GM12892 (cell line): ENCODE data around the gene CIAO2B.
"Not testable (repeated sequence)": the region's sequence is repeated elsewhere in the genome, so short reads cannot be mapped to it uniquely, and the experiment has no call there.

Experiments
- DNase-seq: peaks from one replicate; pipeline ENCODE4 v3.0.0; 2011; ENCODE audit not compliant: insufficient read length
- FAIRE-seq: peaks from 2 replicates; lab custom pipeline; 2011; peaks lifted over from hg19 to GRCh38; lab: Jason Lieb, UNC
- POLR2A ChIP-seq: IDR thresholded peaks from 2 replicates; pipeline ENCODE4 v1.6.1; 2011; ENCODE audit warnings: low read depth, low read length, control low read depth
- POLR2AphosphoS5 ChIP-seq: IDR thresholded peaks from 2 replicates; pipeline ENCODE4 v1.6.1; 2011; ENCODE audit warnings: low read depth, low read length, control low read depth
- TAF1 ChIP-seq: IDR thresholded peaks from 2 replicates; pipeline ENCODE4 v1.6.1; 2011; ENCODE audit warnings: low read depth, mild to moderate bottlenecking, control low read depth, low read length, borderline replicate concordance

Gene CIAO2B

GRCh38 chr16:66943426-66944053 is 9.3 kb upstream of the CIAO2B start:
- FAIRE-seq: no peak
- no peak for TF ChIP-seq POLR2A
- TF ChIP-seq POLR2AphosphoS5: no peak
- TF ChIP-seq TAF1: no peak
- no peak for DNase-seq

- TF ChIP-seq POLR2A (no peak), TAF1 (no peak), POLR2AphosphoS5 (no peak)
- FAIRE-seq: no peak
- DNase-seq: no peak
Measured at GRCh38 chr16:66942981-66943380, 8.8 kb upstream of the CIAO2B start.

- FAIRE-seq: no peak
- no peak for TF ChIP-seq POLR2A
- TF ChIP-seq TAF1: no peak
- no peak for TF ChIP-seq POLR2AphosphoS5
- no peak for DNase-seq
Measured at GRCh38 chr16:66940236-66940635, 6.0 kb upstream of the CIAO2B start.

DNA sequence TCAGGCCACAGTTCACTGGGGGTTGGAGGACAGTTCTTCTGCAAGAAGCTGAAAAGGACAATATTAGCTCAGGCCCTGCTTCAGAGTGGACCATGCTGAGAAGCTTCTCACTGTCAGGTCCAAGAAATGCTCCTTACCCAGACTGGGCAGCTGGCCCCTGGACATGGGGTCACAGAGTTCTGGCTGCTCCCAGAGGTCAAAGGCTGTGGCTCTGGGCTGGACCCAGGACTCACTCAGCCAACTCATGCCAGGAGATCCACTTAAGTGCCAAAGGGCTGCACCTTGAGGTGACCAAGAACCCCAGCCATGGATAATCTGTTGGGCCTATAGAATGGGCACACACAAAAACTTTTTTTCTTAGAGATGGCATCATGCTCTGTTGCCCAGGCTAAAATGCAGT is 5.2 kb upstream of the CIAO2B start:
- DNase-seq (no peak), FAIRE-seq (no peak)

GRCh38 chr16:66937725-66938337 is 3.6 kb upstream of the CIAO2B start:
- DNase-seq (no peak), FAIRE-seq (no peak)
- TF ChIP-seq POLR2AphosphoS5 (no peak), POLR2A (no peak), TAF1 (no peak)

More for the DNA sequence above, 5.2 kb upstream of the CIAO2B start:
- no peak for TF ChIP-seq TAF1
- TF ChIP-seq POLR2A: no peak
- TF ChIP-seq POLR2AphosphoS5: no peak

GRCh38 chr16:66936889-66937554 is 2.8 kb upstream of the CIAO2B start:
- FAIRE-seq (no peak), DNase-seq (peak; percentile 10)
- TF ChIP-seq TAF1 (no peak), POLR2AphosphoS5 (no peak), POLR2A (no peak)

DNA sequence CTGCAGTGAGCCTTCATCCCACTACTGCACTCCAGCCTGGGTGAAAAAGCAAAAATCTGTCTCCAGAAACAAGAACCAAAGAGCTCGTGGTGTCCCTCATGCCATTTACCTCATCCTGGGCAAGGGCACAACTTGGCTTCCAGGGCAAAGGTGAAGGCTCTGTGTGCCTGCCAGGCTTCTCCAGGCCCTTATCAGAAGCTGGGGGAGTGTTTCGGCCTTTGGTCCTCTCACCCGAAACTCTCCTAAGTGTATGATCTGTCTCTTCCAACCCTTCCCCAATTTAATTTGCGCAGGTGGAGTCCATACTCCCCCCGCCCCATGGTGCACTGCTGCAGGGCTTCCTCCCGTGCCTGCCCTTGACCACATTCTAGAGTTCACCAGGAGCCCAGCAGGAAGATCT is 2.3 kb upstream of the CIAO2B start:
- DNase-seq (peak; percentile 5), FAIRE-seq (no peak)
- no peak for TF ChIP-seq TAF1
- TF ChIP-seq POLR2A: no peak
- no peak for TF ChIP-seq POLR2AphosphoS5

GRCh38 chr16:66935314-66936011 is 1.3 kb upstream of the CIAO2B start, which contains the start of gene CES2:
Gene CES2, plus strand, starts transcription at chr16:66935516. Its CDS starts 120 bp downstream, at chr16:66935636.
- peak; percentile 40 for FAIRE-seq
- DNase-seq: no peak
- no peak for TF ChIP-seq POLR2AphosphoS5
- TF ChIP-seq POLR2A: no peak
- no peak for TF ChIP-seq TAF1

GRCh38 chr16:66934839-66935313 is 674 bp upstream of the CIAO2B start:
- not testable (repeated sequence) for DNase-seq

DNA sequence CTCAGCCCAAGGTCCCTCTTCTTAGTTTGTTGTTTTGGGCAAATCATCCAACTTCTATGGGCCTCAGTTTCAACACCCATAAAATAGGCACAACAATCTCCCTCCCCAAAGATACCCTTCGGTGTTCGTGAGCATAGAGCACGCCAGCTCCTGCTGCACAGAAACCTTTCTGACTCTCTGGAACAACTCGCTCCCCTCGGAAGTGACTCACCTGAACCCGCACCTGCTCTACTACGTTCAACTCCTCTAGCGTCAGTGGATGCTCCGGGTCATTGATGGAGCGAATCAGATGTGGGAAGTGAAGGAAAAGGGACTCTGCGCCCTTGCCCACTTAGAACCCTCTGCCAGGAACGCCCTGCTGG is 445 bp downstream of the CIAO2B start:
- no peak for DNase-seq
- TF ChIP-seq TAF1: no peak
- FAIRE-seq: no peak

More at GRCh38 chr16:66934839-66935313, 674 bp upstream of the CIAO2B start:
- FAIRE-seq: not testable (repeated sequence)

- TF ChIP-seq POLR2A (no peak), POLR2AphosphoS5 (no peak), TAF1 (no peak)
- DNase-seq (no peak), FAIRE-seq (no peak)
Measured at GRCh38 chr16:66932076-66932475, 2.1 kb downstream of the CIAO2B start.

- no peak for FAIRE-seq
- TF ChIP-seq POLR2AphosphoS5 (peak; percentile 26; the same call in 1 of the 2 replicates), TAF1 (no peak), POLR2A (peak; percentile 35; the same call in 1 of the 2 replicates)
- no peak for DNase-seq
Measured at GRCh38 chr16:66931665-66932064, 2.5 kb downstream of the CIAO2B start.
